K562 (cell line): ENCODE results near the gene OOSP2. TPM values are rescaled to one million over a fixed set of nuclear protein-coding genes. Genes with fewer than 3 reads are reported as not detected.

ENCODE experiments used
- ATAC-seq: fragments of 200-7000 bp; cut with Tn5 transposase; 3 replicates; pipeline ENCODE4 v1.9.1; 2020; ENCODE audit warnings: moderate library complexity
- BruUV-seq: library from RNA; stranded (reverse); fragments of 400-500 nt; replicated peaks from 2 replicates; lab custom pipeline; 2021; lab: Mats Ljungman, UMichigan
- CTCF ChIA-PET: fragments of 300-600 bp; formaldehyde crosslinking; extraction: SDS; loops from one replicate; lab custom pipeline; 2021; ENCODE audit warnings: low intra/inter-chr PET ratio; lab: Yijun Ruan, JAX
- POLR2A ChIA-PET: fragments of 300-600, 350-650 bp; sonication (Branson Sonifier 250); formaldehyde crosslinking; extraction: SDS; loops from one replicate; lab custom pipeline; 2021; ENCODE audit warnings: antibody characterized with exemption, inconsistent platforms; lab: Yijun Ruan, JAX
- DNase-seq, 4 experiments: peaks; one replicate each; pipeline versions ENCODE4 v3.0.0 to v3.0.0-alpha.2; 2011 to 2018; ENCODE audit warnings: low spot score in 3 of 4, mixed read lengths in 3 of 4; ENCODE audit errors: extremely low read depth in 1 of 4
- FAIRE-seq: peaks from 2 replicates; lab custom pipeline; 2011; peaks lifted over from hg19 to GRCh38; lab: Jason Lieb, UNC
- H2AFZ ChIP-seq: 2 replicates; pipeline ENCODE4 v1.6.0; 2011; ENCODE audit warnings: low read depth, low read length, control low read depth, inconsistent platforms
- H3K27ac ChIP-seq: fragments of 200-600 bp; 3 replicates; pipeline ENCODE4 v1.8.0; 2011; ENCODE audit warnings: low read depth, mild to moderate bottlenecking, control low read depth, inconsistent platforms, low read length, moderate library complexity, mixed read lengths; ENCODE audit errors: extremely low read depth
- H3K27me3 ChIP-seq, 2 experiments: fragments of 300-600 bp in 1 of 2; 2 replicates in 1 of 2; 3 replicates in 1 of 2; pipeline versions ENCODE4 v1.6.0 to v1.8.0; 2011; ENCODE audit warnings: inconsistent platforms in 2 of 2, low read length in 2 of 2, mild to moderate bottlenecking in 1 of 2, mixed read lengths in 1 of 2, moderate library complexity in 1 of 2; ENCODE audit not compliant: control insufficient read depth in 2 of 2, insufficient read depth in 2 of 2
- H3K36me3 ChIP-seq: fragments of 300-600 bp; 3 replicates; pipeline ENCODE4 v1.8.0; 2011; ENCODE audit warnings: mild to moderate bottlenecking, low read length, inconsistent platforms; ENCODE audit not compliant: control insufficient read depth, insufficient read depth
- H3K4me1 ChIP-seq, 2 experiments: fragments of 200-600 bp in 1 of 2; replicated peaks in 1 of 2; 2 replicates in 1 of 2; 3 replicates in 1 of 2; pipeline versions ENCODE4 v1.5.1 to v1.8.0; 2011; ENCODE audit warnings: inconsistent platforms in 2 of 2, low read length in 2 of 2, mild to moderate bottlenecking in 1 of 2, mixed read lengths in 1 of 2, moderate library complexity in 1 of 2; ENCODE audit not compliant: control insufficient read depth in 2 of 2, insufficient read depth in 2 of 2
- H3K4me2 ChIP-seq: 2 replicates; pipeline ENCODE4 v1.6.1; 2011; ENCODE audit warnings: low read length, control low read depth, inconsistent platforms, mixed read lengths; ENCODE audit not compliant: insufficient read depth
- H3K4me3 ChIP-seq: fragments of 200-600 bp; sonication (generic), shearing (Covaris generic); 2 replicates; pipeline ENCODE4 v1.5.1; 2016; ENCODE audit warnings: control low read depth, inconsistent platforms
- H3K79me2 ChIP-seq: fragments of 200-600 bp; 3 replicates; pipeline ENCODE4 v1.8.0; 2011; ENCODE audit warnings: low read length, inconsistent platforms; ENCODE audit not compliant: control insufficient read depth, insufficient read depth
- H3K9ac ChIP-seq, 2 experiments: 2 replicates each; pipeline versions ENCODE4 v1.6.0 to v1.6.1; 2011; ENCODE audit warnings: low read depth in 2 of 2, low read length in 2 of 2, control low read depth in 1 of 2, inconsistent platforms in 1 of 2, mild to moderate bottlenecking in 1 of 2, mixed read lengths in 1 of 2; ENCODE audit not compliant: insufficient read depth in 1 of 2
- H3K9me1 ChIP-seq: one replicate; pipeline ENCODE4 v1.6.0; 2011; ENCODE audit warnings: inconsistent platforms, mild to moderate bottlenecking, low read length, moderate library complexity; ENCODE audit not compliant: control insufficient read depth, insufficient read depth
- H3K9me3 ChIP-seq: replicated peaks from 2 replicates; pipeline ENCODE4 v1.5.1; 2011; ENCODE audit warnings: low read depth, low read length, inconsistent platforms; ENCODE audit not compliant: control insufficient read depth, insufficient read depth
- H4K20me1 ChIP-seq: replicated peaks from 2 replicates; pipeline ENCODE4 v1.6.1; 2011; ENCODE audit warnings: low read length, inconsistent platforms, mixed read lengths; ENCODE audit not compliant: control insufficient read depth, insufficient read depth
- GTF2E2 ChIP-seq: fragments of 200-800 bp; sonication (Bioruptor generic); IDR thresholded peaks from 2 replicates; pipeline ENCODE4 v1.6.1; 2016; ENCODE audit warnings: missing genetic modification characterization, missing compliant biosample characterization
- KLF1 ChIP-seq: fragments of 450-650 bp; IDR thresholded peaks from 2 replicates; pipeline ENCODE4 v1.6.1; 2016; ENCODE audit warnings: missing genetic modification characterization, missing compliant biosample characterization
- NCOA1 ChIP-seq: fragments of 450-650 bp; IDR thresholded peaks from 2 replicates; pipeline ENCODE4 v1.6.1; 2016; ENCODE audit warnings: low read depth
- PRPF4 ChIP-seq: fragments of 200-400 bp; formaldehyde crosslinking; IDR thresholded peaks from one replicate; pipeline ENCODE4 v1.6.1; 2017; ENCODE audit warnings: low read length, low read depth, mild to moderate bottlenecking; ENCODE audit not compliant: insufficient read depth, poor library complexity, severe bottlenecking
- PYGO2 ChIP-seq: fragments of 450-650 bp; IDR thresholded peaks from 2 replicates; pipeline ENCODE4 v1.6.1; 2016; ENCODE audit warnings: mild to moderate bottlenecking, missing genetic modification characterization, moderate library complexity, missing compliant biosample characterization
- SNIP1 ChIP-seq: fragments of 450-650 bp; IDR thresholded peaks from 2 replicates; pipeline ENCODE4 v1.7.1; 2017; ENCODE audit warnings: low read depth, mild to moderate bottlenecking
- TCF7 ChIP-seq: sonication (generic); IDR thresholded peaks from 2 replicates; pipeline ENCODE4 v1.6.1; 2016; ENCODE audit warnings: antibody characterized with exemption, borderline replicate concordance
- ZNF311 ChIP-seq: fragments of 250-450 bp; sonication (Bioruptor Pico); IDR thresholded peaks from 2 replicates; pipeline ENCODE4 v1.4.0; 2020; ENCODE audit warnings: mild to moderate bottlenecking, moderate library complexity
- ZNF511 ChIP-seq: sonication (generic); formaldehyde crosslinking; IDR thresholded peaks from 2 replicates; pipeline ENCODE4 v1.8.0; 2022; ENCODE audit warnings: mild to moderate bottlenecking, missing genetic modification reagents
- WGBS: fragments of 100-300 bp; shearing (Covaris generic); methylation state at CpG from one replicate; pipeline ENCODE4 v1.1.6; 2016; ENCODE audit warnings: low coverage, mixed read lengths; ENCODE audit not compliant: insufficient coverage; ENCODE audit errors: missing lambda C conversion rate; 5-methylcytosine and 5-hydroxymethylcytosine counted together
- in situ Hi-C: fragments of 300-500 bp; cut with MboI; formaldehyde crosslinking; loops from 4 replicates; pipeline ENCODE4 v1.15.0; 2018; ENCODE audit warnings: inconsistent platforms, mixed read lengths
- intact Hi-C: fragments of 100-400 bp; cut with micrococcal nuclease; formaldehyde crosslinking; loops from 2 replicates; pipeline ENCODE4 v1.14.2; 2022
- polyA plus RNA-seq, 8 experiments: library from polyadenylated mRNA; depleted of rRNA in 4 of 8; stranded (reverse) in 5 of 8; unstranded in 3 of 8; fragments of >200 nt; fragmentation: Nextera tagmentation in 2 of 8; fragmentation: Illumina TruSeq in 1 of 8; extraction: Ambion mirVana in 2 of 8; extraction: Trizol in 1 of 8; gene quantifications; 2 replicates each; pipeline versions ENCODE4 v1.2.1 to v1.2.3, GENCODE V29; 2011 to 2014; ENCODE audit warnings: inconsistent platforms in 1 of 8, missing spikeins in 1 of 8
- total RNA-seq, 7 experiments: library from RNA; depleted of rRNA in 6 of 7; stranded (reverse); fragments of >200 nt in 6 of 7; fragmentation: Illumina TruSeq in 2 of 7; extraction: Trizol in 2 of 7; gene quantifications; 2 replicates each; pipeline versions ENCODE4 v1.2.1 to v1.2.3, GENCODE V29; 2011 to 2021; ENCODE audit warnings: low replicate concordance in 1 of 7

Gene OOSP2
- total and polyA plus RNA-seq, 9 of the 15 experiments (the other 6 are each of a cell fraction or from before 2014, with no cell fraction given), result 0.14 to 1.5 (median 0.32) TPM; not detected in 4

- H3K27ac ChIP-seq, result no peak overlapping the region
- 50% methylated on average over 1 of the region's 1 CpG for WGBS
- H3K36me3 ChIP-seq, result no peaks in the 10 kb centered on the region
- intact Hi-C loops, result no loop called here
- H3K4me1 ChIP-seq, result no peaks in the 10 kb centered on the region
- no peaks in the 10 kb centered on the region for H4K20me1 ChIP-seq
- ChIA-PET CTCF (no interaction called here), POLR2A (no interaction called here)
- no peaks in the 10 kb centered on the region for H3K9me1 ChIP-seq
- H3K9me3 ChIP-seq, result peaks cover 4% of the 10 kb centered on the region; the same call in 1 of the 2 replicates
- no peaks in the 10 kb centered on the region for H3K27me3 ChIP-seq
- no peaks in the 10 kb centered on the region for H3K79me2 ChIP-seq
- in situ Hi-C loops, result no loop called here
- TF ChIP-seq NCOA1 (no peak), PRPF4 (no peak), ZNF311 (CRISPR knock-in tag) (no peak), TCF7 (no peak), ZNF511 (CRISPR knock-in tag) (no peak), KLF1 (tag) (no peak), PYGO2 (tag) (no peak), SNIP1 (no peak), GTF2E2 (tag) (no peak)
- no TSS peak for BruUV-seq
- no peak overlapping the region for H3K9ac ChIP-seq
- H3K4me2 ChIP-seq, result no peak overlapping the region
- ATAC-seq (no peak), DNase-seq (no peak), FAIRE-seq (no peak)
- no peak overlapping the region for H3K4me3 ChIP-seq
- no peak overlapping the region for H2AFZ ChIP-seq
These were observed 34.8 kb upstream of the OOSP2 start for GRCh38 chr11:60005360-60005759.
